HCT116 (cell line): Measurements from ENCODE around the gene PADI4. TPM values are rescaled to one million over a fixed set of nuclear protein-coding genes. Genes with fewer than 3 reads are reported as not detected.

ENCODE experiments used
- ATAC-seq: fragments of 200-7000 bp; cut with Tn5 transposase; 2 replicates; pipeline ENCODE4 v1.9.1; 2020; ENCODE audit warnings: mild to moderate bottlenecking, moderate library complexity
- BruUV-seq: library from RNA; stranded (reverse); fragments of 400-500 nt; replicated peaks from 2 replicates; lab custom pipeline; 2021; lab: Mats Ljungman, UMichigan
- CTCF ChIA-PET: fragments of 300-600 bp; sonication (Branson Sonifier 250); formaldehyde crosslinking; loops from one replicate; lab custom pipeline; 2021; ENCODE audit warnings: antibody characterized with exemption; lab: Charles Lee
- POLR2A ChIA-PET: fragments of 300-600, 350-600 bp; sonication (Branson Sonifier 250); formaldehyde crosslinking; loops from one replicate; lab custom pipeline; 2021; ENCODE audit warnings: antibody characterized with exemption; lab: Charles Lee
- RAD21 ChIA-PET, 2 experiments: fragments of 300-600 bp; sonication (Branson Sonifier 250); formaldehyde crosslinking; loops; one replicate each; lab custom pipeline; 2023; ENCODE audit warnings: low total read pairs in 2 of 2; ENCODE audit not compliant: uncharacterized antibody in 2 of 2, unreplicated experiment in 2 of 2, low non-redundant PET in 1 of 2; lab: Charles Lee
- DNase-seq: peaks from one replicate; pipeline ENCODE4 v3.0.0-alpha.2; 2010; ENCODE audit warnings: low read depth, low spot score
- H2AFZ ChIP-seq: fragments of 200-600 bp; shearing (Covaris generic), sonication (generic); 2 replicates; pipeline ENCODE4 v1.6.1; 2017; ENCODE audit warnings: low read depth, mixed run types, mixed read lengths, antibody characterized with exemption, low read length; ENCODE audit not compliant: poor library complexity, severe bottlenecking
- H3K27ac ChIP-seq: 2 replicates; pipeline ENCODE4 v1.5.1; 2012; ENCODE audit warnings: low read depth, low read length
- H3K27me3 ChIP-seq: fragments of 200-600 bp; sonication (generic); 2 replicates; pipeline ENCODE4 v1.6.1; 2016; ENCODE audit warnings: mixed run types, low read length, mixed read lengths; ENCODE audit not compliant: insufficient read depth
- H3K36me3 ChIP-seq, 2 experiments: fragments of 200-500 bp in 1 of 2; fragments of 200-600 bp in 1 of 2; sonication (Bioruptor generic) in 1 of 2; sonication (generic) in 1 of 2; 2 replicates each; pipeline versions ENCODE4 v1.5.1 to v1.6.1; 2014 to 2016; ENCODE audit warnings: low read length in 2 of 2, inconsistent platforms in 1 of 2, mixed read lengths in 1 of 2, mixed run types in 1 of 2; ENCODE audit not compliant: insufficient read depth in 2 of 2, control insufficient read depth in 1 of 2
- H3K4me1 ChIP-seq, 2 experiments: fragments of 200-600 bp in 1 of 2; sonication (generic) in 1 of 2; 2 replicates each; pipeline versions ENCODE4 v1.5.1 to v1.6.1; 2012 to 2017; ENCODE audit warnings: low read length in 2 of 2, inconsistent platforms in 1 of 2, mild to moderate bottlenecking in 1 of 2, mixed read lengths in 1 of 2, mixed run types in 1 of 2, moderate library complexity in 1 of 2; ENCODE audit not compliant: insufficient read depth in 2 of 2, control insufficient read depth in 1 of 2
- H3K4me2 ChIP-seq: fragments of 200-600 bp; sonication (generic); 2 replicates; pipeline ENCODE4 v1.6.1; 2017; ENCODE audit warnings: mixed run types, low read length, mixed read lengths
- H3K4me3 ChIP-seq, 2 experiments: fragments of 200-600 bp in 1 of 2; sonication (generic) in 1 of 2; replicated peaks in 1 of 2; 2 replicates each; pipeline ENCODE4 v1.5.1; 2011 to 2016; ENCODE audit warnings: low read length in 2 of 2, control low read depth in 1 of 2, low read depth in 1 of 2, mild to moderate bottlenecking in 1 of 2, mixed read lengths in 1 of 2, mixed run types in 1 of 2
- H3K79me2 ChIP-seq: fragments of 200-600 bp; sonication (generic); 2 replicates; pipeline ENCODE4 v1.6.1; 2017; ENCODE audit warnings: mild to moderate bottlenecking, mixed run types, low read length, moderate library complexity, mixed read lengths; ENCODE audit not compliant: insufficient read depth
- H3K9ac ChIP-seq: fragments of 200-600 bp; sonication (generic); 2 replicates; pipeline ENCODE4 v1.6.1; 2016; ENCODE audit warnings: low read length, mixed read lengths
- H3K9me2 ChIP-seq: fragments of 200-600 bp; sonication (generic), shearing (Covaris generic); 2 replicates; pipeline ENCODE4 v1.6.1; 2017; ENCODE audit warnings: mixed run types, mild to moderate bottlenecking, moderate library complexity; ENCODE audit not compliant: insufficient read depth
- H3K9me3 ChIP-seq, 2 experiments: fragments of 200-500 bp in 1 of 2; fragments of 200-600 bp in 1 of 2; sonication (Bioruptor generic) in 1 of 2; sonication (generic) in 1 of 2; 2 replicates each; pipeline ENCODE4 v1.6.1; 2014 to 2017; ENCODE audit warnings: low read length in 2 of 2, mixed read lengths in 2 of 2, inconsistent platforms in 1 of 2, low read depth in 1 of 2, mild to moderate bottlenecking in 1 of 2, mixed run types in 1 of 2, moderate library complexity in 1 of 2; ENCODE audit not compliant: control insufficient read depth in 1 of 2, insufficient read depth in 1 of 2
- H4K20me1 ChIP-seq: fragments of 200-600 bp; sonication (generic), shearing (Covaris generic); 2 replicates; pipeline ENCODE4 v1.6.1; 2017; ENCODE audit warnings: mixed run types, mild to moderate bottlenecking, moderate library complexity; ENCODE audit not compliant: insufficient read depth
- CBX3 ChIP-seq: IDR thresholded peaks from 2 replicates; pipeline ENCODE4 v1.6.1; 2012; ENCODE audit warnings: low read depth
- CEBPB ChIP-seq: IDR thresholded peaks from 2 replicates; pipeline ENCODE4 v1.6.1; 2012; ENCODE audit warnings: low read depth
- EGR1 ChIP-seq: IDR thresholded peaks from 2 replicates; pipeline ENCODE4 v1.6.1; 2012; ENCODE audit warnings: low read depth
- EZH2 ChIP-seq: fragments of 200-600 bp; sonication (generic); IDR thresholded peaks from 2 replicates; pipeline ENCODE4 v1.6.1; 2017; ENCODE audit warnings: antibody characterized with exemption, mixed run types
- EZH2phosphoT487 ChIP-seq: fragments of 200-600 bp; IDR thresholded peaks from 2 replicates; pipeline ENCODE4 v1.6.1; 2018; ENCODE audit warnings: antibody characterized with exemption, borderline replicate concordance
- FOSL1 ChIP-seq: IDR thresholded peaks from 2 replicates; pipeline ENCODE4 v1.6.1; 2012; ENCODE audit warnings: low read depth
- RAD21 ChIP-seq: IDR thresholded peaks from 2 replicates; pipeline ENCODE4 v1.6.1; 2012; ENCODE audit warnings: low read depth, mild to moderate bottlenecking
- SIN3A ChIP-seq: IDR thresholded peaks from 2 replicates; pipeline ENCODE4 v1.6.1; 2012; ENCODE audit warnings: low read depth
- SP1 ChIP-seq: IDR thresholded peaks from 2 replicates; pipeline ENCODE4 v1.6.1; 2012; ENCODE audit warnings: low read depth
- SRF ChIP-seq: IDR thresholded peaks from 2 replicates; pipeline ENCODE4 v1.6.1; 2012; ENCODE audit warnings: low read depth
- TCF7L2 ChIP-seq: IDR thresholded peaks from 2 replicates; pipeline ENCODE4 v1.7.0; 2011; ENCODE audit warnings: borderline replicate concordance, inconsistent platforms; ENCODE audit not compliant: insufficient read depth, insufficient read length; ENCODE audit errors: extremely low read depth
- ZNF274 ChIP-seq: fragments of 200-500 bp; sonication (Bioruptor generic); IDR thresholded peaks from 2 replicates; pipeline ENCODE4 v1.6.1; 2014; ENCODE audit warnings: mild to moderate bottlenecking, low read depth, low read length, inconsistent platforms
- intact Hi-C: fragments of 100-400 bp; cut with micrococcal nuclease; formaldehyde crosslinking; loops from 2 replicates; pipeline ENCODE4 v1.10.0; 2022
- total RNA-seq: library from RNA; stranded (reverse); gene quantifications from one replicate; pipeline ENCODE4 v1.2.1, GENCODE V29; 2021; ENCODE audit not compliant: unreplicated experiment
- TF ChIP-seq, protein P1 (sequence below): IDR thresholded peaks from 2 replicates; pipeline ENCODE4 v1.6.1; 2012
- TF ChIP-seq, protein P2 (sequence below): IDR thresholded peaks from 2 replicates; pipeline ENCODE4 v1.6.1; 2012
- TF ChIP-seq, protein P3 (sequence below): IDR thresholded peaks from 2 replicates; pipeline ENCODE4 v1.6.1; 2011; ENCODE audit warnings: mild to moderate bottlenecking, low read length, moderate library complexity; ENCODE audit not compliant: insufficient replicate concordance; ENCODE audit errors: extremely low read depth
- TF ChIP-seq, protein P4 (sequence below), 3 experiments: fragments of 200-600 bp in 1 of 3; sonication (generic) in 1 of 3; IDR thresholded peaks in 2 of 3; conservative IDR thresholded peaks in 1 of 3; 2 replicates each; pipeline ENCODE4 v1.5.1; 2012 to 2017; ENCODE audit warnings: low read depth in 2 of 3, low read length in 2 of 3, antibody characterized with exemption in 1 of 3, borderline replicate concordance in 1 of 3, control low read depth in 1 of 3, mild to moderate bottlenecking in 1 of 3, mixed read lengths in 1 of 3, mixed run types in 1 of 3, moderate library complexity in 1 of 3; ENCODE audit not compliant: insufficient read depth in 1 of 3

PADI4 gene
- total RNA-seq, 1 experiment from 2014 or later, result 0.44 TPM

DNA sequence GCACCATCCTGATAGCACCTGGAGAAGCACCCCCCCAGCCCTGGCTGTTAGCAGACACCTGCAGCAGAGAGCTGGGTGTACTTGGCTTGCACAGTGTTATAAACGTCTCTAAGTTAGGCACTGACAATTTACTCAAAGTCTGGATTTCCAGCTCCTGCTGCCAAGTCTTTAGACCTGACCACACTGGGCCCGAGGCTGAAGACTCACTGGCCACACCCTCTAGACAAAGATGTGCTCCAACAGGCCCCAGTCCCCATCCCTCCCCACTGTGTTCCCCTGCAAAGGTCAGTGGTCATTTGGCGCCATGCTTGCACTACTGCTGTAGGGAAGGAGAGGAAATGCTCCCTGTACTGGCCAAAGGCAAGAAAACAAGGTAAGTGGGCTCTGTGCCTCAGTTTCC is 95.1 kb downstream of the PADI4 start:
- Histone ChIP-seq H3K9me2 (no peaks in the 10 kb centered on the region), H4K20me1 (no peaks in the 10 kb centered on the region), H3K27me3 (no peaks in the 10 kb centered on the region), H3K9ac (no peak overlapping the region), H3K4me3 (no peak overlapping the region), H2AFZ (no peak overlapping the region), H3K4me1 (no peaks in the 10 kb centered on the region), H3K27ac (no peak overlapping the region), H3K4me2 (no peak overlapping the region), H3K79me2 (no peaks in the 10 kb centered on the region), H3K9me3 (no peaks in the 10 kb centered on the region), H3K36me3 (no peaks in the 10 kb centered on the region)
- BruUV-seq, result no TSS peak
- ChIA-PET CTCF (interaction anchor here (0.8 to 1.2 kb wide), 2 partner anchors 164 to 277 kb away, joined by 3 to 5 read pairs; no protein-coding TSS in a partner anchor), POLR2A (no interaction called here), RAD21 (no interaction called here)
- intact Hi-C loops, result no loop called here
- no peak for TF ChIP-seq SIN3A
- TF ChIP-seq FOSL1, result no peak
- no peak for TF ChIP-seq RAD21
- TF ChIP-seq CEBPB, result no peak
- ATAC-seq (no peak), DNase-seq (no peak)

DNA sequence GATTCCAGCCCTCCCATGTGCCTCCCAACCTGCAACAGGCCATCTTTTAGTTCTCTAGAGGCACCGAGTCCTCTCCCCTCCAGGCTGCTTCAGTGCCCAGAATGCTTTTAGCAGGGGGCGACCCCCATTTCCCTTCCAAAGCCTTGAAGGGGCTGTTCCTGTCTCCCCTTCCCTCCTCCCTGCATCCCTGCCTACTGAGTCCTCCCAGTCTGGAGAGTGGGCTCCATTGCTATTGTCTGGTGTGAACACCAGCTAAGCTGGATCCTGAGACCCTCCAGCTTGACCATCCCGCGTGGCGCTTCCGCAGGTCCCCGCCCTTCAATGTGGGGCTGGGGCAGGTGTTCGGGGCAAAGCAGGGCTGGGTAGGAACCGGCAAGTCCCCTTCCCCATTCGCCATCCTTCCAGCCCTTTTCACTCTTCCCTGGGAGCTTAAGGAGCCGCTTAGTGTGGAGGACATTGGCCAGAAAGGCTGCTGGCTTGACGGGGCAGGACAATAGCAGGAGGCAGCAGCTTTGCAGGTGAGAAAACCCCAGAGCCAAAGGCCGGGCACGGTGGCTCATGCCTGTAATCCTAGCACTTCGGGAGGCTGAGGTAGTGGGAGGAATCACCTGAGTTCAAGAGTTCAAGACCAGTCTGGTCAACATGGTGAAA is 96.2 kb downstream of the PADI4 start:
- no peaks in the 10 kb centered on the region for H3K9me3 ChIP-seq
- no peaks in the 10 kb centered on the region for H3K4me1 ChIP-seq
- intact Hi-C loops, result no loop called here
- no peaks in the 10 kb centered on the region for H3K9me2 ChIP-seq
- H3K9ac ChIP-seq, result no peak overlapping the region
- RAD21 ChIA-PET, result no interaction called here
- CTCF ChIA-PET, result interaction anchor here (0.8 to 2.7 kb wide), 3 partner anchors 165 to 344 kb away, joined by 3 to 8 read pairs (median 3); no protein-coding TSS in a partner anchor
- POLR2A ChIA-PET, result no interaction called here
- H4K20me1 ChIP-seq, result no peaks in the 10 kb centered on the region
- no TSS peak for BruUV-seq
- DNase-seq, result no peak
- H3K27me3 ChIP-seq, result no peaks in the 10 kb centered on the region
- no peak overlapping the region for H3K4me3 ChIP-seq
- H3K36me3 ChIP-seq, result peaks cover 8 to 9% of the 10 kb centered on the region in 2 experiments; a peak in 3 of 4 replicates
- H3K79me2 ChIP-seq, result no peaks in the 10 kb centered on the region
- no peak for ATAC-seq
- no peak overlapping the region for H3K27ac ChIP-seq
- no peak overlapping the region for H3K4me2 ChIP-seq
- no peak overlapping the region for H2AFZ ChIP-seq
- TF ChIP-seq EZH2phosphoT487 (no peak), FOSL1 (no peak), EZH2 (no peak), SIN3A (no peak), CBX3 (no peak), TCF7L2 (no peak), RAD21 (no peak), EGR1 (no peak), SRF (no peak), CEBPB (no peak), SP1 (no peak), ZNF274 (no peak)
- TF ChIP-seq, protein P1, sequence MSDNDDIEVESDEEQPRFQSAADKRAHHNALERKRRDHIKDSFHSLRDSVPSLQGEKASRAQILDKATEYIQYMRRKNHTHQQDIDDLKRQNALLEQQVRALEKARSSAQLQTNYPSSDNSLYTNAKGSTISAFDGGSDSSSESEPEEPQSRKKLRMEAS, result no peak
- TF ChIP-seq, protein P2, sequence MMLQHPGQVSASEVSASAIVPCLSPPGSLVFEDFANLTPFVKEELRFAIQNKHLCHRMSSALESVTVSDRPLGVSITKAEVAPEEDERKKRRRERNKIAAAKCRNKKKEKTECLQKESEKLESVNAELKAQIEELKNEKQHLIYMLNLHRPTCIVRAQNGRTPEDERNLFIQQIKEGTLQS, result no peak
- TF ChIP-seq, protein P3, sequence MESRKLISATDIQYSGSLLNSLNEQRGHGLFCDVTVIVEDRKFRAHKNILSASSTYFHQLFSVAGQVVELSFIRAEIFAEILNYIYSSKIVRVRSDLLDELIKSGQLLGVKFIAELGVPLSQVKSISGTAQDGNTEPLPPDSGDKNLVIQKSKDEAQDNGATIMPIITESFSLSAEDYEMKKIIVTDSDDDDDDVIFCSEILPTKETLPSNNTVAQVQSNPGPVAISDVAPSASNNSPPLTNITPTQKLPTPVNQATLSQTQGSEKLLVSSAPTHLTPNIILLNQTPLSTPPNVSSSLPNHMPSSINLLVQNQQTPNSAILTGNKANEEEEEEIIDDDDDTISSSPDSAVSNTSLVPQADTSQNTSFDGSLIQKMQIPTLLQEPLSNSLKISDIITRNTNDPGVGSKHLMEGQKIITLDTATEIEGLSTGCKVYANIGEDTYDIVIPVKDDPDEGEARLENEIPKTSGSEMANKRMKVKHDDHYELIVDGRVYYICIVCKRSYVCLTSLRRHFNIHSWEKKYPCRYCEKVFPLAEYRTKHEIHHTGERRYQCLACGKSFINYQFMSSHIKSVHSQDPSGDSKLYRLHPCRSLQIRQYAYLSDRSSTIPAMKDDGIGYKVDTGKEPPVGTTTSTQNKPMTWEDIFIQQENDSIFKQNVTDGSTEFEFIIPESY, result no peak
- TF ChIP-seq, protein P4, sequence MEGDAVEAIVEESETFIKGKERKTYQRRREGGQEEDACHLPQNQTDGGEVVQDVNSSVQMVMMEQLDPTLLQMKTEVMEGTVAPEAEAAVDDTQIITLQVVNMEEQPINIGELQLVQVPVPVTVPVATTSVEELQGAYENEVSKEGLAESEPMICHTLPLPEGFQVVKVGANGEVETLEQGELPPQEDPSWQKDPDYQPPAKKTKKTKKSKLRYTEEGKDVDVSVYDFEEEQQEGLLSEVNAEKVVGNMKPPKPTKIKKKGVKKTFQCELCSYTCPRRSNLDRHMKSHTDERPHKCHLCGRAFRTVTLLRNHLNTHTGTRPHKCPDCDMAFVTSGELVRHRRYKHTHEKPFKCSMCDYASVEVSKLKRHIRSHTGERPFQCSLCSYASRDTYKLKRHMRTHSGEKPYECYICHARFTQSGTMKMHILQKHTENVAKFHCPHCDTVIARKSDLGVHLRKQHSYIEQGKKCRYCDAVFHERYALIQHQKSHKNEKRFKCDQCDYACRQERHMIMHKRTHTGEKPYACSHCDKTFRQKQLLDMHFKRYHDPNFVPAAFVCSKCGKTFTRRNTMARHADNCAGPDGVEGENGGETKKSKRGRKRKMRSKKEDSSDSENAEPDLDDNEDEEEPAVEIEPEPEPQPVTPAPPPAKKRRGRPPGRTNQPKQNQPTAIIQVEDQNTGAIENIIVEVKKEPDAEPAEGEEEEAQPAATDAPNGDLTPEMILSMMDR (IDR thresholded peaks at IDR 0.05 in 2 of 3, conservative IDR thresholded peaks at IDR 0.05 in 1 of 3; ENCODE audit: borderline replicate concordance in 1 of 3, insufficient read depth in 1 of 3, low read depth in 2 of 3, low read length in 2 of 3), result no peak
